Hepatocyte (in vitro differentiated cells): Measurements from ENCODE around the gene MED23. TPM values are rescaled to one million over a fixed set of nuclear protein-coding genes. Genes with fewer than 3 reads are reported as not detected.

Experiments used
- DNase-seq: peaks from one replicate; pipeline ENCODE4 v3.0.0-alpha.2; 2016; ENCODE audit warnings: low spot score
- H2AFZ ChIP-seq: fragments of 200-600 bp; sonication (generic); 2 replicates; pipeline ENCODE4 v1.6.0; 2016; ENCODE audit warnings: antibody characterized with exemption, mild to moderate bottlenecking
- H3K27ac ChIP-seq: fragments of 200-600 bp; sonication (generic); 2 replicates; pipeline ENCODE4 v1.5.1; 2016; ENCODE audit warnings: mild to moderate bottlenecking
- H3K27me3 ChIP-seq: fragments of 200-600 bp; sonication (generic); 2 replicates; pipeline ENCODE4 v1.6.1; 2016
- H3K36me3 ChIP-seq: fragments of 200-600 bp; sonication (generic); replicated peaks from 2 replicates; pipeline ENCODE4 v1.5.1; 2016; ENCODE audit warnings: low read depth; ENCODE audit not compliant: insufficient read depth
- H3K4me1 ChIP-seq: fragments of 200-600 bp; sonication (generic); 2 replicates; pipeline ENCODE4 v1.5.1; 2016; ENCODE audit warnings: mild to moderate bottlenecking, moderate library complexity; ENCODE audit not compliant: insufficient read depth
- H3K4me2 ChIP-seq: fragments of 200-600 bp; sonication (generic); 2 replicates; pipeline ENCODE4 v1.6.0; 2016
- H3K4me3 ChIP-seq: fragments of 200-600 bp; sonication (generic); 2 replicates; pipeline ENCODE4 v1.5.1; 2016; ENCODE audit warnings: mild to moderate bottlenecking
- H3K79me2 ChIP-seq: fragments of 200-600 bp; sonication (generic); 2 replicates; pipeline ENCODE4 v1.6.0; 2017; ENCODE audit warnings: mild to moderate bottlenecking
- H3K9me2 ChIP-seq: fragments of 200-600 bp; sonication (generic); replicated peaks from 2 replicates; pipeline ENCODE4 v1.6.0; 2017; ENCODE audit warnings: mild to moderate bottlenecking; ENCODE audit not compliant: insufficient read depth
- H3K9me3 ChIP-seq: fragments of 200-600 bp; sonication (generic); 2 replicates; pipeline ENCODE4 v1.5.1; 2016; ENCODE audit warnings: low read depth, mild to moderate bottlenecking
- H4K20me1 ChIP-seq: fragments of 200-600 bp; sonication (generic); 2 replicates; pipeline ENCODE4 v1.6.0; 2016; ENCODE audit warnings: mild to moderate bottlenecking; ENCODE audit not compliant: insufficient read depth, poor library complexity, severe bottlenecking
- CTCF ChIP-seq: fragments of 200-600 bp; sonication (generic); IDR thresholded peaks from 2 replicates; pipeline ENCODE4 v1.5.1; 2016; ENCODE audit warnings: antibody characterized with exemption, mild to moderate bottlenecking; ENCODE audit not compliant: poor library complexity
- EZH2 ChIP-seq: fragments of 200-600 bp; sonication (generic); IDR thresholded peaks from 2 replicates; pipeline ENCODE4 v1.6.1; 2016; ENCODE audit warnings: antibody characterized with exemption, mild to moderate bottlenecking, borderline replicate concordance
- EZH2phosphoT487 ChIP-seq: fragments of 200-600 bp; sonication (generic); IDR thresholded peaks from one replicate; pipeline ENCODE4 v1.6.1; 2018; ENCODE audit warnings: antibody characterized with exemption, mild to moderate bottlenecking, low read depth, moderate library complexity; ENCODE audit not compliant: unreplicated experiment, severe bottlenecking
- WGBS: methylation state at CpG from one replicate; pipeline ENCODE4 v1.1.6; 2016; ENCODE audit warnings: low lambda C conversion rate; ENCODE audit errors: missing lambda C conversion rate; 5-methylcytosine and 5-hydroxymethylcytosine counted together
- polyA plus RNA-seq: library from polyadenylated mRNA; unstranded; fragments of >200 nt; fragmentation: Nextera tagmentation; extraction: Ambion mirVana; gene quantifications from 2 replicates; pipeline ENCODE4 v1.2.1, GENCODE V29; 2016
- total RNA-seq: library from RNA; depleted of rRNA; stranded (reverse); fragments of >200 nt; gene quantifications from 2 replicates; pipeline ENCODE4 v1.2.3, GENCODE V29; 2014

The MED23 gene
- 34.4 and 42.1 TPM in 2 replicates for total RNA-seq
- polyA plus RNA-seq: 13.4 and 17.1 TPM in 2 replicates

- 2% methylated on average over 50 of the region's 53 CpGs for WGBS
- no peaks in the 10 kb centered on the region for H3K36me3 ChIP-seq
- H3K9me2 ChIP-seq: no peaks in the 10 kb centered on the region
- H4K20me1 ChIP-seq: no peaks in the 10 kb centered on the region
- TF ChIP-seq CTCF: peak; percentile 99
- TF ChIP-seq EZH2phosphoT487: no peak
- peaks cover 7% of the 10 kb centered on the region for H3K4me1 ChIP-seq
- peak within 1 kb of the TSS; percentile 86 for H2AFZ ChIP-seq
- H3K27ac ChIP-seq: peak within 1 kb of the TSS; percentile 84
- peak within 1 kb of the TSS; percentile 65 for H3K4me3 ChIP-seq
- H3K9me3 ChIP-seq: no peaks in the 10 kb centered on the region
- H3K79me2 ChIP-seq: peaks cover 23% of the 10 kb centered on the region
- peak within 1 kb of the TSS; percentile 78 for H3K4me2 ChIP-seq
- DNase-seq: peak; percentile 97
- H3K27me3 ChIP-seq: no peaks in the 10 kb centered on the region
Measured at GRCh38 chr6:131627724-131628682, at the start of gene MED23. Gene MED23 (minus strand): TSS chr6:131628242. CDS start chr6:131628049, 193 bp downstream.

GRCh38 chr6:131673184-131673583, 45.1 kb upstream of the MED23 start:
- H3K36me3 ChIP-seq: no peaks in the 10 kb centered on the region
- H3K4me2 ChIP-seq: no peak overlapping the region
- H3K9me3 ChIP-seq: no peaks in the 10 kb centered on the region
- no peaks in the 10 kb centered on the region for H3K4me1 ChIP-seq
- TF ChIP-seq EZH2: no peak
- TF ChIP-seq EZH2phosphoT487: no peak
- no peak for TF ChIP-seq CTCF
- H3K27ac ChIP-seq: no peak overlapping the region
- H2AFZ ChIP-seq: no peak overlapping the region
- H3K9me2 ChIP-seq: no peaks in the 10 kb centered on the region
- H4K20me1 ChIP-seq: no peaks in the 10 kb centered on the region
- whole genome bisulfite sequencing: 93% methylated on average over 2 of the region's 2 CpGs
- no peaks in the 10 kb centered on the region for H3K79me2 ChIP-seq
- H3K4me3 ChIP-seq: no peak overlapping the region
- no peak for DNase-seq
- no peaks in the 10 kb centered on the region for H3K27me3 ChIP-seq

- no peaks in the 10 kb centered on the region for H3K27me3 ChIP-seq
- no peaks in the 10 kb centered on the region for H3K9me3 ChIP-seq
- H3K36me3 ChIP-seq: no peaks in the 10 kb centered on the region
- H3K4me3 ChIP-seq: no peak overlapping the region
- no peaks in the 10 kb centered on the region for H4K20me1 ChIP-seq
- TF ChIP-seq EZH2 (no peak), EZH2phosphoT487 (no peak)
- no peaks in the 10 kb centered on the region for H3K4me1 ChIP-seq
- 68% methylated on average over 1 of the region's 1 CpG for WGBS
- H3K79me2 ChIP-seq: no peaks in the 10 kb centered on the region
- H3K27ac ChIP-seq: no peak overlapping the region
- no peaks in the 10 kb centered on the region for H3K9me2 ChIP-seq
- H3K4me2 ChIP-seq: no peak overlapping the region
- H2AFZ ChIP-seq: no peak overlapping the region
- DNase-seq: no peak
Measured at GRCh38 chr6:131669891-131670290, 41.8 kb upstream of the MED23 start.

GRCh38 chr6:131663578-131664165, 35.6 kb upstream of the MED23 start:
- TF ChIP-seq CTCF (no peak), EZH2 (no peak), EZH2phosphoT487 (no peak)
- no peaks in the 10 kb centered on the region for H3K9me3 ChIP-seq
- 89% methylated on average over 2 of the region's 2 CpGs for WGBS

More at GRCh38 chr6:131663578-131664165, 35.6 kb upstream of the MED23 start:
- no peak overlapping the region for H3K4me3 ChIP-seq
- H4K20me1 ChIP-seq: no peaks in the 10 kb centered on the region
- H3K27me3 ChIP-seq: no peaks in the 10 kb centered on the region
- H3K79me2 ChIP-seq: no peaks in the 10 kb centered on the region
- H3K9me2 ChIP-seq: no peaks in the 10 kb centered on the region
- H3K4me2 ChIP-seq: no peak overlapping the region
- H3K36me3 ChIP-seq: no peaks in the 10 kb centered on the region
- no peaks in the 10 kb centered on the region for H3K4me1 ChIP-seq
- no peak for DNase-seq
- H2AFZ ChIP-seq: no peak overlapping the region
- H3K27ac ChIP-seq: no peak overlapping the region
